Measurements from ENCODE around the gene RYR3. TPM values are rescaled to one million over a fixed set of nuclear protein-coding genes. Genes with fewer than 3 reads are reported as not detected.

The RYR3 gene
- total and polyA plus RNA-seq, 4 donors, result 0.09 to 1.4 (median 0.47) TPM

- no peak for ATAC-seq (ENCODE audit: insufficient read depth, low FRiP score)
These were observed 427.2 kb downstream of the RYR3 start for GRCh38 chr15:33737687-33738601.

GRCh38 chr15:33738941-33739664, 428.3 kb downstream of the RYR3 start:
- TF ChIP-seq, protein P1, sequence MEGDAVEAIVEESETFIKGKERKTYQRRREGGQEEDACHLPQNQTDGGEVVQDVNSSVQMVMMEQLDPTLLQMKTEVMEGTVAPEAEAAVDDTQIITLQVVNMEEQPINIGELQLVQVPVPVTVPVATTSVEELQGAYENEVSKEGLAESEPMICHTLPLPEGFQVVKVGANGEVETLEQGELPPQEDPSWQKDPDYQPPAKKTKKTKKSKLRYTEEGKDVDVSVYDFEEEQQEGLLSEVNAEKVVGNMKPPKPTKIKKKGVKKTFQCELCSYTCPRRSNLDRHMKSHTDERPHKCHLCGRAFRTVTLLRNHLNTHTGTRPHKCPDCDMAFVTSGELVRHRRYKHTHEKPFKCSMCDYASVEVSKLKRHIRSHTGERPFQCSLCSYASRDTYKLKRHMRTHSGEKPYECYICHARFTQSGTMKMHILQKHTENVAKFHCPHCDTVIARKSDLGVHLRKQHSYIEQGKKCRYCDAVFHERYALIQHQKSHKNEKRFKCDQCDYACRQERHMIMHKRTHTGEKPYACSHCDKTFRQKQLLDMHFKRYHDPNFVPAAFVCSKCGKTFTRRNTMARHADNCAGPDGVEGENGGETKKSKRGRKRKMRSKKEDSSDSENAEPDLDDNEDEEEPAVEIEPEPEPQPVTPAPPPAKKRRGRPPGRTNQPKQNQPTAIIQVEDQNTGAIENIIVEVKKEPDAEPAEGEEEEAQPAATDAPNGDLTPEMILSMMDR (IDR thresholded peaks at IDR 0.05; ENCODE audit: control extremely low read depth, extremely low read depth), result no peak
- Histone ChIP-seq H3K9me3 (ENCODE audit: control insufficient read depth in 4 of 4, insufficient read depth in 3 of 4, low read length in 3 of 4) (peaks cover 0 to 2% (median 0%) of the 10 kb centered on the region in 4 donors), H3K27me3 (ENCODE audit: control insufficient read depth in 3 of 3, insufficient read depth in 3 of 3, low read length in 2 of 3) (no peaks in the 10 kb centered on the region), H3K27ac (ENCODE audit: low read depth in 1 of 2, low read length in 1 of 2) (no peak overlapping the region), H3K36me3 (ENCODE audit: control insufficient read depth in 4 of 4, insufficient read depth in 4 of 4, low read length in 4 of 4) (no peaks in the 10 kb centered on the region), H3K4me3 (no peak overlapping the region), H3K9ac (ENCODE audit: insufficient read depth in 1 of 2, low read length in 2 of 2) (no peak overlapping the region), H3K4me1 (ENCODE audit: control insufficient read depth in 5 of 5, insufficient read depth in 5 of 5, low read length in 5 of 5) (peaks cover 0 to 12% (median 0%) of the 10 kb centered on the region in 5 donors)
- 66 to 80% methylated on average over 6 of the region's 6 CpGs for WGBS, 2 donors
- DNase-seq (no peak), ATAC-seq (ENCODE audit: insufficient read depth, low FRiP score) (no peak)

More at GRCh38 chr15:33737687-33738601, 427.2 kb downstream of the RYR3 start:
- Histone ChIP-seq H3K9me3 (ENCODE audit: control insufficient read depth in 4 of 4, insufficient read depth in 3 of 4, low read length in 3 of 4) (peaks cover 0 to under 1% (median 0%) of the 10 kb centered on the region in 4 donors), H3K27me3 (ENCODE audit: control insufficient read depth in 3 of 3, insufficient read depth in 3 of 3, low read length in 2 of 3) (no peaks in the 10 kb centered on the region), H3K9ac (ENCODE audit: insufficient read depth in 1 of 2, low read length in 2 of 2) (no peak overlapping the region), H3K4me3 (no peak overlapping the region), H3K4me1 (ENCODE audit: control insufficient read depth in 5 of 5, insufficient read depth in 5 of 5, low read length in 5 of 5) (peaks cover 0 to 11% (median 0%) of the 10 kb centered on the region in 5 donors), H3K36me3 (ENCODE audit: control insufficient read depth in 4 of 4, insufficient read depth in 4 of 4, low read length in 4 of 4) (no peaks in the 10 kb centered on the region), H3K27ac (ENCODE audit: low read depth in 1 of 2, low read length in 1 of 2) (no peak overlapping the region)
- TF ChIP-seq, protein P1 (IDR thresholded peaks at IDR 0.05; ENCODE audit: control extremely low read depth, extremely low read depth), result peak; percentile 30
- DNase-seq, result peak; percentile 21 to 37 (median 31)
- 43 to 53% methylated on average over 15 of the region's 15 CpGs for WGBS, 2 donors

- Histone ChIP-seq H3K27me3 (ENCODE audit: control insufficient read depth in 3 of 3, insufficient read depth in 3 of 3, low read length in 2 of 3) (no peaks in the 10 kb centered on the region), H3K4me1 (ENCODE audit: control insufficient read depth in 5 of 5, insufficient read depth in 5 of 5, low read length in 5 of 5) (peaks cover 0 to 12% (median 0%) of the 10 kb centered on the region in 5 donors), H3K9me3 (ENCODE audit: control insufficient read depth in 4 of 4, insufficient read depth in 3 of 4, low read length in 3 of 4) (peaks cover 0 to 2% (median 0%) of the 10 kb centered on the region in 4 donors), H3K36me3 (ENCODE audit: control insufficient read depth in 4 of 4, insufficient read depth in 4 of 4, low read length in 4 of 4) (no peaks in the 10 kb centered on the region), H3K4me3 (no peak overlapping the region), H3K9ac (ENCODE audit: insufficient read depth in 1 of 2, low read length in 2 of 2) (no peak overlapping the region), H3K27ac (ENCODE audit: low read depth in 1 of 2, low read length in 1 of 2) (no peak overlapping the region)
- TF ChIP-seq, protein P1 (IDR thresholded peaks at IDR 0.05; ENCODE audit: control extremely low read depth, extremely low read depth), result no peak
- peak in 1 of 3 donors; percentile 43 for DNase-seq
- ATAC-seq (ENCODE audit: insufficient read depth, low FRiP score), result no peak
- 58 to 70% methylated on average over 3 of the region's 3 CpGs for WGBS, 2 donors
These were observed 431.5 kb downstream of the RYR3 start for GRCh38 chr15:33742306-33742705.

All from lung (tissue), 12 donors.